Endothelial cell of hepatic sinusoid (primary cell): Measurements from ENCODE around the gene PCDH15.
"Not testable (repeated sequence)": the region's sequence is repeated elsewhere in the genome, so short reads cannot be mapped to it uniquely, and the experiment has no call there.

Experiments
- in situ Hi-C: cut with HindIII; loops from 2 replicates; pipeline ENCODE4 v1.10.0; 2017; ENCODE audit warnings: low sequenced_read_pairs

The PCDH15 gene

GRCh38 chr10:54576541-54576940, 224.5 kb downstream of the PCDH15 start:
- in situ Hi-C loops, result no loop called here

GRCh38 chr10:54559498-54559897, 241.5 kb downstream of the PCDH15 start:
- in situ Hi-C loops, result no loop called here

GRCh38 chr10:54554028-54554427, 247.0 kb downstream of the PCDH15 start:
- in situ Hi-C loops, result no loop called here

- in situ Hi-C loops, result no loop called here
Measured at GRCh38 chr10:54550016-54550415, 251.0 kb downstream of the PCDH15 start.

- in situ Hi-C loops, result no loop called here
Measured at GRCh38 chr10:54531296-54531695, 269.7 kb downstream of the PCDH15 start.

GRCh38 chr10:54530299-54530698, 270.7 kb downstream of the PCDH15 start:
- in situ Hi-C loops, result no loop called here

- in situ Hi-C loops, result no loop called here
Measured at GRCh38 chr10:54525816-54526215, 275.2 kb downstream of the PCDH15 start.

- in situ Hi-C loops, result not testable (repeated sequence)
Measured at GRCh38 chr10:54515244-54515643, 285.8 kb downstream of the PCDH15 start.

GRCh38 chr10:54503863-54504262, 297.2 kb downstream of the PCDH15 start:
- in situ Hi-C loops, result no loop called here

- in situ Hi-C loops, result no loop called here
Measured at GRCh38 chr10:54501929-54502328, 299.1 kb downstream of the PCDH15 start.

GRCh38 chr10:54496852-54497251, 304.2 kb downstream of the PCDH15 start:
- in situ Hi-C loops, result loop anchor here (5.0 kb wide), 1 partner anchor 70 kb away; no protein-coding TSS in a partner anchor

GRCh38 chr10:54487743-54488142, 313.3 kb downstream of the PCDH15 start:
- in situ Hi-C loops, result no loop called here

- in situ Hi-C loops, result no loop called here
Measured at GRCh38 chr10:54485971-54486370, 315.1 kb downstream of the PCDH15 start.

- in situ Hi-C loops, result loop anchor here (5.0 kb wide), 1 partner anchor 47 kb away; no protein-coding TSS in a partner anchor
Measured at GRCh38 chr10:54484186-54484585, 316.8 kb downstream of the PCDH15 start.

GRCh38 chr10:54478601-54479000, 322.4 kb downstream of the PCDH15 start:
- in situ Hi-C loops, result no loop called here

- in situ Hi-C loops, result no loop called here
Measured at GRCh38 chr10:54477738-54478137, 323.3 kb downstream of the PCDH15 start.

GRCh38 chr10:54470324-54470631, 330.8 kb downstream of the PCDH15 start:
- in situ Hi-C loops, result no loop called here

- in situ Hi-C loops, result no loop called here
Measured at GRCh38 chr10:54469587-54470323, 331.3 kb downstream of the PCDH15 start.

GRCh38 chr10:54454271-54454670, 346.8 kb downstream of the PCDH15 start:
- in situ Hi-C loops, result no loop called here

- in situ Hi-C loops, result no loop called here
Measured at GRCh38 chr10:54449056-54449455, 352.0 kb downstream of the PCDH15 start.

- in situ Hi-C loops, result no loop called here
Measured at GRCh38 chr10:54444170-54444569, 356.9 kb downstream of the PCDH15 start.

- in situ Hi-C loops, result no loop called here
Measured at GRCh38 chr10:54441275-54441674, 359.8 kb downstream of the PCDH15 start.

GRCh38 chr10:54434782-54435181, 366.2 kb downstream of the PCDH15 start:
- in situ Hi-C loops, result loop anchor here (5.0 kb wide), 1 partner anchor 48 kb away; no protein-coding TSS in a partner anchor
